GM12878 (cell line): ENCODE data around the gene NPAS3. TPM values are rescaled to one million over a fixed set of nuclear protein-coding genes. Genes with fewer than 3 reads are reported as not detected.

ENCODE experiments used
- ATAC-seq: fragments of 200-7000 bp; cut with Tn5 transposase; 3 replicates; pipeline ENCODE4 v1.9.1; 2020; ENCODE audit warnings: mild to moderate bottlenecking, moderate library complexity
- BruUV-seq: library from RNA; stranded (reverse); fragments of 400-500 nt; replicated peaks from 2 replicates; lab custom pipeline; 2021; lab: Mats Ljungman, UMichigan
- CTCF ChIA-PET: fragments of 300-600 bp; sonication (Branson Sonifier 250); formaldehyde crosslinking; extraction: SDS; loops from one replicate; lab custom pipeline; 2021; ENCODE audit warnings: inconsistent platforms; lab: Yijun Ruan, JAX
- POLR2A ChIA-PET: fragments of 350-600 bp; formaldehyde crosslinking; extraction: SDS; loops from one replicate; lab custom pipeline; 2021; ENCODE audit warnings: inconsistent platforms; lab: Charles Lee
- RAD21 ChIA-PET: fragments of 300-600 bp; sonication (Branson Sonifier 250); formaldehyde crosslinking; loops from one replicate; lab custom pipeline; 2023; ENCODE audit warnings: antibody characterized with exemption; ENCODE audit not compliant: unreplicated experiment; lab: Charles Lee
- SMC1A ChIA-PET: fragments of 300-600 bp; sonication (Branson Sonifier 250); formaldehyde crosslinking; loops from one replicate; lab custom pipeline; 2023; ENCODE audit not compliant: unreplicated experiment, uncharacterized antibody; lab: Charles Lee
- DNase-seq: peaks from one replicate; pipeline ENCODE4 v3.0.0-alpha.2; 2011; ENCODE audit warnings: low read depth, low spot score
- FAIRE-seq: peaks from 3 replicates; lab custom pipeline; 2011; peaks lifted over from hg19 to GRCh38; lab: Jason Lieb, UNC
- H2AFZ ChIP-seq: 2 replicates; pipeline ENCODE4 v1.6.0; 2011; ENCODE audit warnings: low read depth, low read length, control low read depth; ENCODE audit not compliant: control insufficient read depth
- H3K27ac ChIP-seq: 2 replicates; pipeline ENCODE4 v1.5.1; 2011; ENCODE audit warnings: control low read depth; ENCODE audit not compliant: control insufficient read depth, insufficient read depth
- H3K27me3 ChIP-seq, 2 experiments: replicated peaks in 1 of 2; 2 replicates each; pipeline versions ENCODE4 v1.6.0 to v1.6.1; 2011; ENCODE audit warnings: low read length in 1 of 2; ENCODE audit not compliant: control insufficient read depth in 2 of 2, insufficient read depth in 2 of 2
- H3K36me3 ChIP-seq, 2 experiments: 2 replicates each; pipeline ENCODE4 v1.5.1; 2011; ENCODE audit warnings: low read length in 1 of 2; ENCODE audit not compliant: control insufficient read depth in 2 of 2, insufficient read depth in 2 of 2
- H3K4me1 ChIP-seq: 2 replicates; pipeline ENCODE4 v1.6.1; 2011; ENCODE audit warnings: mild to moderate bottlenecking, low read length, moderate library complexity, mixed read lengths; ENCODE audit not compliant: control insufficient read depth, insufficient read depth
- H3K4me2 ChIP-seq: 2 replicates; pipeline ENCODE4 v1.6.0; 2011; ENCODE audit warnings: control low read depth; ENCODE audit not compliant: control insufficient read depth, insufficient read depth
- H3K4me3 ChIP-seq: fragments of 200-600 bp; sonication (generic); 2 replicates; pipeline ENCODE4 v1.5.1; 2016
- H3K79me2 ChIP-seq: 2 replicates; pipeline ENCODE4 v1.6.0; 2011; ENCODE audit warnings: low read length; ENCODE audit not compliant: control insufficient read depth, insufficient read depth
- H3K9ac ChIP-seq: 2 replicates; pipeline ENCODE4 v1.8.0; 2011; ENCODE audit warnings: low read length, control low read depth, mixed read lengths; ENCODE audit not compliant: control insufficient read depth, insufficient read depth
- H3K9me3 ChIP-seq: replicated peaks from 3 replicates; pipeline ENCODE4 v1.5.1; 2011; ENCODE audit warnings: mild to moderate bottlenecking, low read length; ENCODE audit not compliant: control insufficient read depth, insufficient read depth
- H4K20me1 ChIP-seq: 2 replicates; pipeline ENCODE4 v1.6.0; 2011; ENCODE audit not compliant: control insufficient read depth, insufficient read depth
- EED ChIP-seq: sonication (generic); IDR thresholded peaks from 2 replicates; pipeline ENCODE4 v1.6.1; 2016; ENCODE audit warnings: antibody characterized with exemption, low read depth
- ETV6 ChIP-seq, 2 experiments: fragments of 450-650 bp in 1 of 2; IDR thresholded peaks in 1 of 2; conservative IDR thresholded peaks in 1 of 2; 2 replicates each; pipeline ENCODE4 v1.6.1; 2014; ENCODE audit warnings: antibody characterized with exemption in 1 of 2, borderline replicate concordance in 1 of 2, low read depth in 1 of 2, mild to moderate bottlenecking in 1 of 2, moderate library complexity in 1 of 2
- ZNF24 ChIP-seq: fragments of 450-650 bp; IDR thresholded peaks from 2 replicates; pipeline ENCODE4 v1.6.1; 2017; ENCODE audit warnings: antibody characterized with exemption, mild to moderate bottlenecking
- ZZZ3 ChIP-seq: IDR thresholded peaks from 2 replicates; pipeline ENCODE4 v1.6.1; 2011; ENCODE audit warnings: low read depth; ENCODE audit not compliant: control insufficient read depth, insufficient read length
- WGBS: methylation state at CpG from one replicate; pipeline ENCODE4 v1.1.6; 2016; ENCODE audit warnings: low lambda C conversion rate; ENCODE audit not compliant: insufficient replicate concordance, insufficient coverage; ENCODE audit errors: missing lambda C conversion rate; 5-methylcytosine and 5-hydroxymethylcytosine counted together
- in situ Hi-C: fragments of 300-500 bp; cut with MboI; formaldehyde crosslinking; loops from 9 replicates; pipeline ENCODE4 v1.14.3; 2018; ENCODE audit warnings: mixed read lengths
- intact Hi-C: fragments of 100-400 bp; cut with micrococcal nuclease; formaldehyde crosslinking; loops from one replicate; pipeline ENCODE4 v1.14.2; 2022; ENCODE audit not compliant: unreplicated experiment
- polyA plus RNA-seq, 11 experiments: library from polyadenylated mRNA; depleted of rRNA in 4 of 11; unstranded in 6 of 11; stranded (reverse) in 5 of 11; fragments of >200 nt; fragmentation: Nextera tagmentation in 4 of 11; fragmentation: Illumina TruSeq in 1 of 11; extraction: Ambion mirVana in 4 of 11; extraction: Trizol in 1 of 11; gene quantifications; 1 replicate in 1 of 11; 2 replicates in 10 of 11; pipeline versions ENCODE4 v1.2.1 to v1.2.3, GENCODE V29; 2011 to 2016; ENCODE audit warnings: inconsistent platforms in 2 of 11, missing spikeins in 2 of 11, low read depth in 1 of 11
- total RNA-seq, 4 experiments: library from RNA; depleted of rRNA in 3 of 4; stranded (reverse); fragments of >200 nt in 3 of 4; fragmentation: Illumina TruSeq in 1 of 4; extraction: Trizol in 1 of 4; gene quantifications; 2 replicates each; pipeline versions ENCODE4 v1.2.1 to v1.2.3, GENCODE V29; 2013 to 2021
- TF ChIP-seq, protein P1 (sequence below): fragments of 450-650 bp; formaldehyde crosslinking; IDR thresholded peaks from 2 replicates; pipeline ENCODE4 v1.4.0; 2022; ENCODE audit warnings: mild to moderate bottlenecking, moderate library complexity
- TF ChIP-seq, protein P2 (sequence below): IDR thresholded peaks from 2 replicates; pipeline ENCODE4 v1.6.1; 2012; ENCODE audit warnings: mild to moderate bottlenecking, low read depth, low read length

NPAS3 gene
- total and polyA plus RNA-seq, 10 of the 15 experiments (the other 5 are each of a cell fraction or from before 2014, with no cell fraction given): under 0.01 to 2.7 (median 0.03) TPM; not detected in 6

DNA sequence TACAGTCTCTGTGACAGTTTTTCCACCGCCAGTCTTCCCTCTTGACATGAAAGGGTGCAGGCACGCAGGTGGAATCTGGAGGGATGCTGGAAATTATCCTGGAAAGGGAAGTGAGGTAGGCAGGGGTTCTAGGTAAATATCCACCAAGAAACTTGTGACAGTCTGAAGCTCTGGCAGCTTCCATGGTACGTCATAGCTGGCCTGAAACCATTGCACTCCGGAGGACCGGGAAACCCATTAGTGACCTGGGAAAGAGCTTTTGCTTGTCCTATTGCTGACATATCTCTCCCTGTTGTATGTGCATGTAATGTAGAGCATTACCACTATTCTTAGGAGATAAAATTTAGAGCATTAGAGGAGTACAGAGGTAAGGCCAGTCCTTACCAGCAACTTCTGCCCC is 736.2 kb downstream of the NPAS3 start (continued):
- TF ChIP-seq, protein P1, sequence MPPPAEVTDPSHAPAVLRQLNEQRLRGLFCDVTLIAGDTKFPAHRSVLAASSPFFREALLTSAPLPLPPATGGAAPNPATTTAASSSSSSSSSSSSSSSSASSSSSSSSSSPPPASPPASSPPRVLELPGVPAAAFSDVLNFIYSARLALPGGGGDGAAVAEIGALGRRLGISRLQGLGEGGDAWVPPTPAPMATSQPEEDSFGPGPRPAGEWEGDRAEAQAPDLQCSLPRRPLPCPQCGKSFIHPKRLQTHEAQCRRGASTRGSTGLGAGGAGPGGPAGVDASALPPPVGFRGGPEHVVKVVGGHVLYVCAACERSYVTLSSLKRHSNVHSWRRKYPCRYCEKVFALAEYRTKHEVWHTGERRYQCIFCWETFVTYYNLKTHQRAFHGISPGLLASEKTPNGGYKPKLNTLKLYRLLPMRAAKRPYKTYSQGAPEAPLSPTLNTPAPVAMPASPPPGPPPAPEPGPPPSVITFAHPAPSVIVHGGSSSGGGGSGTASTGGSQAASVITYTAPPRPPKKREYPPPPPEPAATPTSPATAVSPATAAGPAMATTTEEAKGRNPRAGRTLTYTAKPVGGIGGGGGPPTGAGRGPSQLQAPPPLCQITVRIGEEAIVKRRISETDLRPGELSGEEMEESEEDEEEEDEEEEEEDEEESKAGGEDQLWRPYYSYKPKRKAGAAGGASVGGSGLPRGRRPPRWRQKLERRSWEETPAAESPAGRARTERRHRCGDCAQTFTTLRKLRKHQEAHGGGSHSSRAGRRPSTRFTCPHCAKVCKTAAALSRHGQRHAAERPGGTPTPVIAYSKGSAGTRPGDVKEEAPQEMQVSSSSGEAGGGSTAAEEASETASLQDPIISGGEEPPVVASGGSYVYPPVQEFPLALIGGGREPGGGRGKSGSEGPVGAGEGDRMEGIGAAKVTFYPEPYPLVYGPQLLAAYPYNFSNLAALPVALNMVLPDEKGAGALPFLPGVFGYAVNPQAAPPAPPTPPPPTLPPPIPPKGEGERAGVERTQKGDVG: no peak
- TF ChIP-seq ZNF24: no peak
- TF ChIP-seq, all 136 proteins: peak for 0

DNA sequence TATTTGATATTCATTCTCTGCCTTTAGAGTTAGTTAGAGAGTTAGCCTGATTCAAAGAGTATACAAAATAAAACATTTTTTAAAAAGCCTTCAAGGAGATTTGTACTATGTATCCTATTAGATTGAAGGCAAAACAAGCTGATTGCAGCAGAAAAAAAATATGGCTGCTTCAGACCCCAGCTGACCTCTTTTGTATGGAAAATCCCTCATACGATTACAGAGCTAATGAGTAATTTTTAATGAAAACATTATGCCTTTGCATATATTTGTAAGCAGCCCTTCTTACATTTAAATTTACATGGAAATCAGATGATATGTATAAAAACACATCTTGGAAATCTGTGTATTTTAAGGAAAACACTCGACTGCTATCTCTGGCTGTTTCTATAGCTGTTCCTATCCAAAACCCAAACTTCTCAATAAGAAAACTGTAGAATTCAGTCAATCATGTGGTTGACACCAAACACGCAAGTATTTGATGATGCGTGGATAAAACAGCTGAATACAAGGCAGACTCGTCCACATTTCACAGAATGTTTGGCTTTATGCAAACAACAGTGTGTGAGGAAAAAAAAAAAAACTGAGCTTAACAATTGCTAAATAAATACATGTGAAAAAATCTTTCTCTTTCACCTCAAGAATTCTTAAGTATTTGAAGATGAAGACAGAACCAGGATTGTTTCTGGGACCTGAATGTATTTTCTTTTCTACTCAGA is 736.9 kb downstream of the NPAS3 start:
- ChIA-PET POLR2A (interaction anchor here (0.6 to 3.1 kb wide), 16 partner anchors 7 to 174 kb away, joined by 3 to 22 read pairs (median 3); no protein-coding TSS in a partner anchor), CTCF (interaction anchor here (0.6 to 13.0 kb wide), 84 partner anchors 9 to 1087 kb away, joined by 3 to 334 read pairs (median 5); no protein-coding TSS in a partner anchor), RAD21 (interaction anchor here (0.9 to 13.3 kb wide), 65 partner anchors 11 to 647 kb away, joined by 3 to 264 read pairs (median 5); no protein-coding TSS in a partner anchor), SMC1A (interaction anchor here (0.6 to 10.7 kb wide), 77 partner anchors 9 to 1097 kb away, joined by 3 to 158 read pairs (median 5); no protein-coding TSS in a partner anchor)
- Histone ChIP-seq H3K27me3 (no peaks in the 10 kb centered on the region), H3K4me3 (no peak overlapping the region), H2AFZ (no peak overlapping the region), H3K27ac (no peak overlapping the region), H4K20me1 (no peaks in the 10 kb centered on the region), H3K4me2 (no peak overlapping the region), H3K9me3 (no peaks in the 10 kb centered on the region), H3K4me1 (no peaks in the 10 kb centered on the region), H3K36me3 (no peaks in the 10 kb centered on the region), H3K9ac (no peak overlapping the region), H3K79me2 (no peaks in the 10 kb centered on the region)
- BruUV-seq: no TSS peak
- TF ChIP-seq ZZZ3: no peak
- no peak for TF ChIP-seq ETV6 (conservative IDR thresholded peaks at IDR 0.05 in 1 of 2, IDR thresholded peaks at IDR 0.05 in 1 of 2; ENCODE audit: borderline replicate concordance in 1 of 2, low read depth in 1 of 2)
- no peak for TF ChIP-seq EED
- TF ChIP-seq, protein P2, sequence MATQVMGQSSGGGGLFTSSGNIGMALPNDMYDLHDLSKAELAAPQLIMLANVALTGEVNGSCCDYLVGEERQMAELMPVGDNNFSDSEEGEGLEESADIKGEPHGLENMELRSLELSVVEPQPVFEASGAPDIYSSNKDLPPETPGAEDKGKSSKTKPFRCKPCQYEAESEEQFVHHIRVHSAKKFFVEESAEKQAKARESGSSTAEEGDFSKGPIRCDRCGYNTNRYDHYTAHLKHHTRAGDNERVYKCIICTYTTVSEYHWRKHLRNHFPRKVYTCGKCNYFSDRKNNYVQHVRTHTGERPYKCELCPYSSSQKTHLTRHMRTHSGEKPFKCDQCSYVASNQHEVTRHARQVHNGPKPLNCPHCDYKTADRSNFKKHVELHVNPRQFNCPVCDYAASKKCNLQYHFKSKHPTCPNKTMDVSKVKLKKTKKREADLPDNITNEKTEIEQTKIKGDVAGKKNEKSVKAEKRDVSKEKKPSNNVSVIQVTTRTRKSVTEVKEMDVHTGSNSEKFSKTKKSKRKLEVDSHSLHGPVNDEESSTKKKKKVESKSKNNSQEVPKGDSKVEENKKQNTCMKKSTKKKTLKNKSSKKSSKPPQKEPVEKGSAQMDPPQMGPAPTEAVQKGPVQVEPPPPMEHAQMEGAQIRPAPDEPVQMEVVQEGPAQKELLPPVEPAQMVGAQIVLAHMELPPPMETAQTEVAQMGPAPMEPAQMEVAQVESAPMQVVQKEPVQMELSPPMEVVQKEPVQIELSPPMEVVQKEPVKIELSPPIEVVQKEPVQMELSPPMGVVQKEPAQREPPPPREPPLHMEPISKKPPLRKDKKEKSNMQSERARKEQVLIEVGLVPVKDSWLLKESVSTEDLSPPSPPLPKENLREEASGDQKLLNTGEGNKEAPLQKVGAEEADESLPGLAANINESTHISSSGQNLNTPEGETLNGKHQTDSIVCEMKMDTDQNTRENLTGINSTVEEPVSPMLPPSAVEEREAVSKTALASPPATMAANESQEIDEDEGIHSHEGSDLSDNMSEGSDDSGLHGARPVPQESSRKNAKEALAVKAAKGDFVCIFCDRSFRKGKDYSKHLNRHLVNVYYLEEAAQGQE: no peak
- 34% methylated on average over 5 of the region's 5 CpGs for WGBS
- intact Hi-C loops: loop anchor here (1.0 kb wide), 1 partner anchor 117 kb away; no protein-coding TSS in a partner anchor
- ATAC-seq: no peak
- no peak for DNase-seq
- no peak for FAIRE-seq
- in situ Hi-C loops: no loop called here
